WI38 (cell line): ENCODE data around the gene CCNL2.

Experiments used
- H3K4me3 ChIP-seq: 2 replicates; pipeline ENCODE4 v1.5.1; 2011; ENCODE audit warnings: low read depth, mild to moderate bottlenecking, control low read depth, low read length
- CTCF ChIP-seq: IDR thresholded peaks from 2 replicates; pipeline ENCODE4 v1.5.1; 2012; ENCODE audit warnings: low read depth, mild to moderate bottlenecking, control low read depth, low read length

Gene CCNL2

GRCh38 chr1:1426496-1427105 lies 27.5 kb upstream of the CCNL2 start:
- H3K4me3 ChIP-seq: no peak overlapping the region
- TF ChIP-seq CTCF: no peak

GRCh38 chr1:1425753-1426495 lies 26.8 kb upstream of the CCNL2 start:
- no peak overlapping the region for H3K4me3 ChIP-seq
- no peak for TF ChIP-seq CTCF

GRCh38 chr1:1425426-1425752 lies 26.3 kb upstream of the CCNL2 start:
- TF ChIP-seq CTCF: no peak
- no peak overlapping the region for H3K4me3 ChIP-seq

GRCh38 chr1:1424707-1425106 lies 25.6 kb upstream of the CCNL2 start:
- TF ChIP-seq CTCF: no peak

GRCh38 chr1:1423245-1423597 lies 24.1 kb upstream of the CCNL2 start:
- no peak for TF ChIP-seq CTCF
- no peak overlapping the region for H3K4me3 ChIP-seq

More at GRCh38 chr1:1424707-1425106, 25.6 kb upstream of the CCNL2 start:
- H3K4me3 ChIP-seq: no peak overlapping the region

- H3K4me3 ChIP-seq: no peak overlapping the region
- TF ChIP-seq CTCF: no peak
Measured at GRCh38 chr1:1422465-1423244, 23.5 kb upstream of the CCNL2 start.
